Brain microvascular endothelial cell (primary cell): ENCODE results near the gene IFNG-AS1.

Source experiments
- DNase-seq: peaks from one replicate; pipeline ENCODE4 v3.0.0-alpha.2; 2020
- H3K27ac ChIP-seq: fragments of 250-450 bp; sonication (Bioruptor Pico); 2 replicates; pipeline ENCODE4 v1.5.1; 2020; ENCODE audit warnings: mild to moderate bottlenecking, moderate library complexity
- H3K27me3 ChIP-seq: fragments of 250-450 bp; sonication (Bioruptor Pico); replicated peaks from 2 replicates; pipeline ENCODE4 v1.5.1; 2020; ENCODE audit warnings: mild to moderate bottlenecking
- H3K36me3 ChIP-seq: fragments of 250-450 bp; sonication (Bioruptor Pico); replicated peaks from 2 replicates; pipeline ENCODE4 v1.5.1; 2020; ENCODE audit warnings: mild to moderate bottlenecking
- H3K4me3 ChIP-seq: 2 replicates; pipeline ENCODE4 v1.5.1; 2011; ENCODE audit warnings: low read depth, mild to moderate bottlenecking, control low read depth, low read length, moderate library complexity
- in situ Hi-C: cut with HindIII; loops from 2 replicates; pipeline ENCODE4 v1.10.0; 2017; ENCODE audit warnings: low sequenced_read_pairs, low pct_ligation_motif_present
- TF ChIP-seq, protein P1 (sequence below): IDR thresholded peaks from 2 replicates; pipeline ENCODE4 v1.5.1; 2011; ENCODE audit warnings: low read depth, mild to moderate bottlenecking, moderate library complexity, low read length, control low read depth, inconsistent platforms; ENCODE audit errors: missing control alignments

IFNG-AS1 gene

DNA sequence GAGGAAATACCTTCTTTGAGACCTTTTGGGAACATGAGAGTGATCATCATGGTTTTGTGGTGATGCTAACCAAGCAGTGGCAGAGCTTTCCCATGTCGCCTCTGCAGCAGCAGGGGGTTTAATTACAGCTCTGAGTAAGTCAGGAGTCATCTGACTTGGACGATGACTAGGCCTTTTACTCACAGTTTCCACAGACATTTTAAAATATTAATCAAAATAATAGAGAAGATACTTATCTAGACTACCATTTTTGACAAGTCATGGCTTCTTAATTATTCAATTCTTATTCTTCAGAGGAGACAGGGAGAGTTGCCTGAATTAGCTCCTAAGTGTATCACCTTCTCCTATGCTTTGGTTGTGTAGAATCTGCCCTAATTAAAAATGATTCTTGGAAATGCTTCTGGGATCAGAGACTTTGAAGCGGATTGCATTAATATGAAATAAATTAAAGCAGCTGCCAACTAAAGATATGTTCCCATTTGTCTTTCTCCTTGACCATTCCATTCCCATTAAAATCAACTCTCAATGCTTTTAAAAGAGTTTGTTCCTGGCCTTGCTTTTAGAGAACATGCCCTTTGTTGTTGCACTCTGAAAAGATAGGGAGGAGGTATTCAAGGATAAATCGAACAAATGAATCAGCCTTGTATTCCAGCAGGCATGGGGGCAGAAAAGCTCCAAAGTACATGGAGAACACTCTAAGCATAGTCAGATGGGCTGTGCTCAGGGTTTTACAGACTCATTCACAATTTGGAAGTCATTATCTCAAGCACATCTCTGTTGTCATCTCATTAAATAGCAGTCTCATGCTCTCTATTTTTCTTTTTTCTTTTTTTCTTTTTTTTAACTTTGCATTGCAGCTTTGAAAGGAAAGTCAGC, 7.7 kb upstream of the IFNG-AS1 start:
- Histone ChIP-seq H3K27me3 (no peaks in the 10 kb centered on the region), H3K4me3 (no peak overlapping the region), H3K27ac (peak overlapping the region; percentile 90), H3K36me3 (no peaks in the 10 kb centered on the region)
- DNase-seq, result peak; percentile 94
- TF ChIP-seq, protein P1, sequence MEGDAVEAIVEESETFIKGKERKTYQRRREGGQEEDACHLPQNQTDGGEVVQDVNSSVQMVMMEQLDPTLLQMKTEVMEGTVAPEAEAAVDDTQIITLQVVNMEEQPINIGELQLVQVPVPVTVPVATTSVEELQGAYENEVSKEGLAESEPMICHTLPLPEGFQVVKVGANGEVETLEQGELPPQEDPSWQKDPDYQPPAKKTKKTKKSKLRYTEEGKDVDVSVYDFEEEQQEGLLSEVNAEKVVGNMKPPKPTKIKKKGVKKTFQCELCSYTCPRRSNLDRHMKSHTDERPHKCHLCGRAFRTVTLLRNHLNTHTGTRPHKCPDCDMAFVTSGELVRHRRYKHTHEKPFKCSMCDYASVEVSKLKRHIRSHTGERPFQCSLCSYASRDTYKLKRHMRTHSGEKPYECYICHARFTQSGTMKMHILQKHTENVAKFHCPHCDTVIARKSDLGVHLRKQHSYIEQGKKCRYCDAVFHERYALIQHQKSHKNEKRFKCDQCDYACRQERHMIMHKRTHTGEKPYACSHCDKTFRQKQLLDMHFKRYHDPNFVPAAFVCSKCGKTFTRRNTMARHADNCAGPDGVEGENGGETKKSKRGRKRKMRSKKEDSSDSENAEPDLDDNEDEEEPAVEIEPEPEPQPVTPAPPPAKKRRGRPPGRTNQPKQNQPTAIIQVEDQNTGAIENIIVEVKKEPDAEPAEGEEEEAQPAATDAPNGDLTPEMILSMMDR, result no peak
- in situ Hi-C loops, result no loop called here

DNA sequence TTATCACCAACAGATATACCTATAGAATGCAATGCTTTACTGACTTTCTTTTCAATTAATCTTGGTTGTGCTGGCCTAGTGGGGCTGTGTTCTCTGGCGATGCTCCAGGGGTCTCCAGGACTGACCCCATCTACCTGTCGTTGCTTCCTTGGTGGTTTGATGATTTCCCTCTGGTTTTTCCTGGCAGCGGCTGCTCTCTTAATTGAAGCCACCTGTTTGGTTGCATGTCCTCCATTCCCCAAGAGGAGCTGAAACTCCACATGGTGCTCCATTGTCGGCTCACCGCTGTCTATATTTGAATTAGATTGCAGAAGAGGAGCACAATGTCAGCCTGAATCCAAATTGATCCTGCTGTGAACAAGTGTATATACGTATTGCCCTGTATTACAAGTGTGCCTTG, 7.1 kb upstream of the IFNG-AS1 start:
- peak overlapping the region; percentile 90 for H3K27ac ChIP-seq
- TF ChIP-seq, protein P1, result no peak
- DNase-seq, result no peak
- in situ Hi-C loops, result no loop called here
- H3K4me3 ChIP-seq, result no peak overlapping the region
- no peaks in the 10 kb centered on the region for H3K36me3 ChIP-seq
- no peaks in the 10 kb centered on the region for H3K27me3 ChIP-seq

DNA sequence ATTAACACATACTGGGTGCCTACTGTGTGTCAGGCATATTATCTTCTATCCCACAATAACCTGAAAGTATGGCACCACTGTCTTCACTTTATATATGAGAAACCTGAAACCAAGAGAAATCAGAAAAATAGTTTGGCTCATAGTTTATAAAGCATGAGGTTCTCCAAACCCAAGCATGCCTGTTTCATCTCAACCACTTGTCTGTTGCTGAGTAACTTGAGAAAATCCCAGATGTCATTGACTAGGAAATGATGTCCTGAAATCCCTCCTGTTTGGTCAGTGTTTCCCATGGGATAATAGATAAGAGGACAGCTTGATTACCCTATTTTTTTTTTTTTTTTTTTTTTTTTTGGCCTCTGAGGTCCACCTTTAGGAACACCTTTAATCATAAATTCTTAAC, 2.6 kb upstream of the IFNG-AS1 start:
- in situ Hi-C loops, result no loop called here

DNA sequence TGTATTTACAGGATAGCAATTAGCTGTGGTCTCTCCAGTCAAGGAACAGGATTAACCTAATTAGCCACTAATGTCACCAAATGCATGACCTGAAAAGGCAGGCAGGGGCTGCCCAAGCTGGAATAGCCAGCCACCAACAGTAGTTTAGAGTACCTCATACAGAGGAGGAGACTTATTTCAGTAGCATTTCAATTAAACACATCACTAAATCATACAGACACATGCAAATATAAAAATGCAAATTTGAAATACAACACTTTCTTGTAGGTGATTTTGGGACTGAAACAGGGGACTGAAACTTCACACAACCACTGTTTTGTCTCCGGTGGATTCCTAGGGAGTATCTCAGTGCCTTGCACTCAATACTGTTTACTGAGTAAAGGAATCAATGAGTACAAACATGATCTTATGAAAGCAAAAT, 636 bp upstream of the IFNG-AS1 start:
- Histone ChIP-seq H3K4me3 (no peak overlapping the region), H3K36me3 (no peaks in the 10 kb centered on the region), H3K27me3 (no peaks in the 10 kb centered on the region), H3K27ac (no peak overlapping the region)
- in situ Hi-C loops, result no loop called here
- TF ChIP-seq, protein P1, result no peak
- no peak for DNase-seq

More for the DNA sequence above, 2.6 kb upstream of the IFNG-AS1 start:
- TF ChIP-seq, protein P1, result no peak
- Histone ChIP-seq H3K36me3 (no peaks in the 10 kb centered on the region), H3K4me3 (no peak overlapping the region), H3K27ac (no peak overlapping the region), H3K27me3 (no peaks in the 10 kb centered on the region)
- DNase-seq, result no peak

DNA sequence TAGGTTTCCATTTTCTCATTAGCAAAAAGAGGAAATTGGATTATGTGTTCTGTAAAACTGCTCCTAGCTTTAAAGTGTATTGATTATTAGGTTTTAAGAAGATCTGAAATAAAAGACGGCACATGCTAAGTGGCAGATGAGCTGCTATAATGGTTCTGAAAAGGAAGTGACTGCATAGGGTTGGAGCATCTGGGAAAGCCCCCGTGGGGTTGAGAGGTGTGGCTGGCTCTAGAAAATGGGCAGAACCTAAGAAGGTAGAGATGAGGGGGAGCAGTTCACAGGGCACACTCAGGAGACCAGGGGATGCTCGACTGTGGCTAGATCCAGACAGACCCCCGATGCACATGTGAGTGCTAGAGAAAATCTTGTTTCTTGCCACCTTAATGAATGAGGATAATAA, 1.9 kb downstream of the IFNG-AS1 start:
- H3K36me3 ChIP-seq, result no peaks in the 10 kb centered on the region
- TF ChIP-seq, protein P1, result no peak
- no peak overlapping the region for H3K4me3 ChIP-seq
- no peak overlapping the region for H3K27ac ChIP-seq
- in situ Hi-C loops, result no loop called here
- DNase-seq, result no peak
- no peaks in the 10 kb centered on the region for H3K27me3 ChIP-seq

DNA sequence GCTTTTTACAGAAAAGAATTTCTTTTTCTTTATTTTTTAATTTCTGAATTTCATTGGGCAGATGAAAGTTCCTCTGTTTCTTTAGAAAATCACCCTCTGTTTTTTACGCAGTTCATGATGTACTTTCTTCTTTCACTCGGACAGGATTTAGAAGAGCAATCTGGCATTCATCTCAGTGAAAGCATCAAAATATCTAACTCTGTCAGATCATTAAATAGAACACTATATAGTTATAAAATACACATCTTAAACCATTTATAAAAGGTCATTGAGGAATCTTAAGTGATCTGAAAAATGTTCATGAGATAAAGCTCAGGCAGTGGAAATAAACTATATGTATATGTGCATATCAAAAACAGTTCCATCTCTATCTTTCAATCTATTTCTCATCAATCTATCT, 3.9 kb downstream of the IFNG-AS1 start:
- TF ChIP-seq, protein P1, result no peak
- no peaks in the 10 kb centered on the region for H3K27me3 ChIP-seq
- no peak overlapping the region for H3K27ac ChIP-seq
- no peak for DNase-seq
- in situ Hi-C loops, result no loop called here
- no peak overlapping the region for H3K4me3 ChIP-seq
- no peaks in the 10 kb centered on the region for H3K36me3 ChIP-seq
